Endothelial cell of umbilical vein (primary cell): ENCODE measurements around the gene PLEKHA7. TPM values are rescaled to one million over a fixed set of nuclear protein-coding genes. Genes with fewer than 3 reads are reported as not detected.

Source experiments
- BruUV-seq: library from RNA; stranded (reverse); fragments of 400-500 nt; replicated peaks from 2 replicates; lab custom pipeline; 2021; lab: Mats Ljungman, UMichigan
- CTCF ChIA-PET: fragments of 300-600, 350-600 bp; sonication (Branson Sonifier 250); formaldehyde crosslinking; loops from one replicate; lab custom pipeline; 2021; ENCODE audit warnings: antibody characterized with exemption, inconsistent platforms; lab: Charles Lee
- POLR2A ChIA-PET: fragments of 300-600, 350-600 bp; sonication (Branson Sonifier 250); formaldehyde crosslinking; loops from one replicate; lab custom pipeline; 2021; ENCODE audit warnings: antibody characterized with exemption, inconsistent platforms; lab: Charles Lee
- DNase-seq: peaks from one replicate; pipeline ENCODE4 v3.0.0-alpha.2; 2011; ENCODE audit warnings: low read depth, low spot score
- FAIRE-seq: peaks from 2 replicates; lab custom pipeline; 2011; peaks lifted over from hg19 to GRCh38; lab: Jason Lieb, UNC
- H2AFZ ChIP-seq: 2 replicates; pipeline ENCODE4 v1.6.0; 2012; ENCODE audit warnings: low read depth, low read length, control low read depth, inconsistent platforms
- H3K27ac ChIP-seq: 2 replicates; pipeline ENCODE4 v1.5.1; 2011; ENCODE audit warnings: low read depth, mild to moderate bottlenecking, control low read depth, low read length, moderate library complexity; ENCODE audit not compliant: insufficient read depth
- H3K27me3 ChIP-seq, 2 experiments: 2 replicates each; pipeline versions ENCODE4 v1.6.0 to v1.6.1; 2011; ENCODE audit warnings: low read length in 2 of 2, mixed read lengths in 1 of 2; ENCODE audit not compliant: control insufficient read depth in 2 of 2, insufficient read depth in 2 of 2
- H3K36me3 ChIP-seq, 2 experiments: 2 replicates in 1 of 2; 3 replicates in 1 of 2; pipeline ENCODE4 v1.5.1; 2011; ENCODE audit warnings: low read length in 2 of 2, mild to moderate bottlenecking in 1 of 2, moderate library complexity in 1 of 2; ENCODE audit not compliant: control insufficient read depth in 2 of 2, insufficient read depth in 2 of 2; ENCODE audit errors: extremely low read depth in 1 of 2
- H3K4me1 ChIP-seq: 3 replicates; pipeline ENCODE4 v1.5.1; 2011; ENCODE audit warnings: mild to moderate bottlenecking, low read length; ENCODE audit not compliant: control insufficient read depth, insufficient read depth; ENCODE audit errors: extremely low read depth
- H3K4me2 ChIP-seq: 2 replicates; pipeline ENCODE4 v1.6.1; 2011; ENCODE audit warnings: low read length, control low read depth, mixed read lengths; ENCODE audit not compliant: insufficient read depth
- H3K4me3 ChIP-seq, 3 experiments: fragments of 200-600 bp in 1 of 3; sonication (generic), shearing (Covaris generic) in 1 of 3; replicated peaks in 1 of 3; 2 replicates each; pipeline ENCODE4 v1.5.1; 2011 to 2016; ENCODE audit warnings: control low read depth in 3 of 3, low read length in 3 of 3, mild to moderate bottlenecking in 2 of 3, inconsistent platforms in 1 of 3, low read depth in 1 of 3, moderate library complexity in 1 of 3; ENCODE audit not compliant: insufficient read depth in 1 of 3
- H3K79me2 ChIP-seq: 2 replicates; pipeline ENCODE4 v1.6.0; 2012; ENCODE audit warnings: low read length, inconsistent platforms; ENCODE audit not compliant: control insufficient read depth, insufficient read depth
- H3K9ac ChIP-seq: replicated peaks from 2 replicates; pipeline ENCODE3; 2011; ENCODE audit warnings: low read length, control low read depth; ENCODE audit not compliant: insufficient read depth; ENCODE audit errors: extremely low read depth
- H3K9me1 ChIP-seq: replicated peaks from 3 replicates; pipeline ENCODE4 v1.6.0; 2011; ENCODE audit warnings: mild to moderate bottlenecking, low read length; ENCODE audit not compliant: control insufficient read depth, insufficient read depth; ENCODE audit errors: extremely low read depth
- H3K9me3 ChIP-seq: replicated peaks from 2 replicates; pipeline ENCODE4 v1.5.1; 2012; ENCODE audit warnings: low read length, inconsistent platforms; ENCODE audit not compliant: control insufficient read depth, insufficient read depth
- H4K20me1 ChIP-seq: replicated peaks from 2 replicates; pipeline ENCODE3; 2011; ENCODE audit warnings: mild to moderate bottlenecking, low read length; ENCODE audit not compliant: control insufficient read depth, insufficient read depth; ENCODE audit errors: extremely low read depth
- EZH2 ChIP-seq: IDR thresholded peaks from 2 replicates; pipeline ENCODE4 v1.6.1; 2012; ENCODE audit warnings: borderline replicate concordance, low read depth, mild to moderate bottlenecking, moderate library complexity, low read length, inconsistent platforms; ENCODE audit not compliant: severe bottlenecking
- FOS ChIP-seq: IDR thresholded peaks from 2 replicates; pipeline ENCODE4 v1.6.1; 2011; ENCODE audit warnings: mild to moderate bottlenecking, low read length, moderate library complexity, borderline replicate concordance; ENCODE audit not compliant: insufficient read depth
- GATA2 ChIP-seq: IDR thresholded peaks from 2 replicates; pipeline ENCODE4 v1.7.0; 2011; ENCODE audit warnings: low read depth, mild to moderate bottlenecking, moderate library complexity, mixed read lengths, low read length; ENCODE audit not compliant: insufficient read length, insufficient read depth
- JUN ChIP-seq: IDR thresholded peaks from 2 replicates; pipeline ENCODE4 v1.6.1; 2011; ENCODE audit warnings: borderline replicate concordance, low read depth; ENCODE audit not compliant: insufficient read length, insufficient read depth
- MAX ChIP-seq: IDR thresholded peaks from 2 replicates; pipeline ENCODE4 v1.6.1; 2011; ENCODE audit not compliant: insufficient read depth, insufficient read length
- POLR2A ChIP-seq: IDR thresholded peaks from 2 replicates; pipeline ENCODE4 v1.6.1; 2012; ENCODE audit warnings: low read depth, mild to moderate bottlenecking, control low read depth, low read length
- POLR2AphosphoS5 ChIP-seq: IDR thresholded peaks from 2 replicates; pipeline ENCODE4 v1.6.1; 2012; ENCODE audit warnings: low read depth, mild to moderate bottlenecking, control low read depth, low read length, moderate library complexity; ENCODE audit not compliant: insufficient read depth
- dilution Hi-C: fragments of 300-500 bp; cut with MboI; formaldehyde crosslinking; loops from one replicate; pipeline ENCODE4 v1.15.0; 2019; ENCODE audit warnings: low sequenced_read_pairs; ENCODE audit not compliant: extremely low pct_ligation_motif_present
- intact Hi-C: fragments of 100-400 bp; cut with micrococcal nuclease; formaldehyde crosslinking; loops from one replicate; pipeline ENCODE4 v1.10.0; 2022
- polyA plus RNA-seq, 4 experiments: library from polyadenylated mRNA; depleted of rRNA in 3 of 4; stranded (reverse) in 3 of 4; unstranded in 1 of 4; fragments of >200 nt; gene quantifications; 2 replicates each; pipeline versions ENCODE4 v1.2.1 to v1.2.3, GENCODE V29; 2011 to 2012; ENCODE audit warnings: missing spikeins in 1 of 4
- total RNA-seq: library from RNA; stranded (reverse); gene quantifications from 2 replicates; pipeline ENCODE4 v1.2.3, GENCODE V29; 2021
- TF ChIP-seq, protein P1 (sequence below), 2 donors: IDR thresholded peaks; 1 replicate in 1 of 2; 2 replicates in 1 of 2; pipeline ENCODE4 v1.5.1; 2011; ENCODE audit warnings: low read length in 2 of 2, mild to moderate bottlenecking in 2 of 2, moderate library complexity in 2 of 2, control low read depth in 1 of 2, inconsistent platforms in 1 of 2, low read depth in 1 of 2; ENCODE audit not compliant: insufficient read depth in 1 of 2; ENCODE audit errors: extremely low read depth in 1 of 2

The PLEKHA7 gene
- total and polyA plus RNA-seq, 2 donors (not counting 3 experiments of a cell fraction or from before 2014, with no cell fraction given), result 1.7 to 3.8 TPM

DNA sequence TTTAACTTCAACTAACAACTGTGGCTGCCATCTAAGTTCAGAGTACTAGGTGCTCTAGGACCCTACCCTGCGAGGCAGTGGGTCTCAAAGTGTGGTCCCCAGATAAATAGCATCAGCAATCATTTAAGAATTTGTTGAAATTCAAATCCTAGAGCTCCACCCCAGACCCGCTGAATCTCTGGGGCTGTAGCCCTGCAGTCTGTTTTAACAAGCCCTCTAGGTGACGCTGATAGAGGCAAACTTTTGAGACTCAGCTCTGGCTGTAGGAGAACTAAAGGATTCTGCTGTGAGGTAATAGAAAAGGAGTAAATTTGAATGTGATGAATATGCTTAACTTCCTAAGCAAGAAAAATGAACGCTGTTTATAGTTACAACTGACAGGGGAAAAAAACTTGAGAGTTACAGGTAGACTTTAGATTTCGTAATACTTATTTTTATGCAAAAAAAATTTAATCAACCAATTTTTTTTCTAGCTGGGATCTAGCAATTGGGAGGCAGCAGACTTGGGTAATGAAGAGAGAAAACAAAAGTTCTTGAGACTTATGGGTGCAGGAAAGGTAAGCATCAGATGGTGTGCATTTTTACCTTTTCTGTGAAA, 270.0 kb downstream of the PLEKHA7 start:
- H3K36me3 ChIP-seq, result peaks cover 4 to 24% of the 10 kb centered on the region in 2 experiments
- H3K27me3 ChIP-seq, result no peaks in the 10 kb centered on the region
- intact Hi-C loops, result no loop called here
- CTCF ChIA-PET, result interaction anchor here (1.1 kb wide), 1 partner anchor 8 kb away, joined by 3 read pairs; no protein-coding TSS in a partner anchor
- FAIRE-seq (no peak), DNase-seq (no peak)
- BruUV-seq, result no TSS peak
- no peak overlapping the region for H3K27ac ChIP-seq
- H3K4me1 ChIP-seq, result peaks cover 16% of the 10 kb centered on the region
- no peak overlapping the region for H3K4me2 ChIP-seq
- H3K4me3 ChIP-seq, result no peak overlapping the region
- H3K9ac ChIP-seq, result no peak overlapping the region
- dilution Hi-C loops, result no loop called here
- H4K20me1 ChIP-seq, result peaks cover 9% of the 10 kb centered on the region
- peaks cover 69% of the 10 kb centered on the region for H3K79me2 ChIP-seq
- POLR2A ChIA-PET, result no interaction called here
- H2AFZ ChIP-seq, result no peak overlapping the region
- TF ChIP-seq FOS (no peak), EZH2 (no peak), POLR2AphosphoS5 (no peak), JUN (no peak), POLR2A (no peak), GATA2 (no peak), MAX (no peak)
- TF ChIP-seq, protein P1, sequence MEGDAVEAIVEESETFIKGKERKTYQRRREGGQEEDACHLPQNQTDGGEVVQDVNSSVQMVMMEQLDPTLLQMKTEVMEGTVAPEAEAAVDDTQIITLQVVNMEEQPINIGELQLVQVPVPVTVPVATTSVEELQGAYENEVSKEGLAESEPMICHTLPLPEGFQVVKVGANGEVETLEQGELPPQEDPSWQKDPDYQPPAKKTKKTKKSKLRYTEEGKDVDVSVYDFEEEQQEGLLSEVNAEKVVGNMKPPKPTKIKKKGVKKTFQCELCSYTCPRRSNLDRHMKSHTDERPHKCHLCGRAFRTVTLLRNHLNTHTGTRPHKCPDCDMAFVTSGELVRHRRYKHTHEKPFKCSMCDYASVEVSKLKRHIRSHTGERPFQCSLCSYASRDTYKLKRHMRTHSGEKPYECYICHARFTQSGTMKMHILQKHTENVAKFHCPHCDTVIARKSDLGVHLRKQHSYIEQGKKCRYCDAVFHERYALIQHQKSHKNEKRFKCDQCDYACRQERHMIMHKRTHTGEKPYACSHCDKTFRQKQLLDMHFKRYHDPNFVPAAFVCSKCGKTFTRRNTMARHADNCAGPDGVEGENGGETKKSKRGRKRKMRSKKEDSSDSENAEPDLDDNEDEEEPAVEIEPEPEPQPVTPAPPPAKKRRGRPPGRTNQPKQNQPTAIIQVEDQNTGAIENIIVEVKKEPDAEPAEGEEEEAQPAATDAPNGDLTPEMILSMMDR (IDR thresholded peaks at IDR 0.05; ENCODE audit: extremely low read depth in 1 of 2, insufficient read depth in 1 of 2, low read depth in 1 of 2, low read length in 2 of 2), result no peak
- H3K9me3 ChIP-seq, result no peaks in the 10 kb centered on the region
- no peaks in the 10 kb centered on the region for H3K9me1 ChIP-seq
